Mucosa of rectum (tissue), 2 donors: ENCODE results near the gene TMBIM4.
A peak's percentile ranks its signal among the peaks of the same experiment; 100 is the strongest.
"Not testable (repeated sequence)": the region's sequence is repeated elsewhere in the genome, so short reads cannot be mapped to it uniquely, and the experiment has no call there.

Experiments used
- H3K27ac ChIP-seq, 2 donors: one replicate each; pipeline ENCODE4 v1.7.0; 2013; ENCODE audit warnings: inconsistent platforms in 2 of 2, low read depth in 2 of 2, low read length in 2 of 2
- H3K27me3 ChIP-seq, 2 donors: one replicate each; pipeline ENCODE4 v1.7.0; 2013; ENCODE audit warnings: low read length in 2 of 2; ENCODE audit not compliant: control insufficient read depth in 2 of 2, insufficient read depth in 2 of 2
- H3K36me3 ChIP-seq, 2 donors: one replicate each; pipeline ENCODE4 v1.7.0; 2013; ENCODE audit warnings: low read length in 2 of 2; ENCODE audit not compliant: control insufficient read depth in 2 of 2, insufficient read depth in 2 of 2
- H3K4me1 ChIP-seq, 2 donors: one replicate each; pipeline ENCODE4 v1.7.0; 2013; ENCODE audit warnings: low read length in 2 of 2, mild to moderate bottlenecking in 1 of 2; ENCODE audit not compliant: control insufficient read depth in 2 of 2, insufficient read depth in 2 of 2
- H3K4me3 ChIP-seq, 2 donors: one replicate each; pipeline ENCODE4 v1.7.0; 2013; ENCODE audit warnings: low read length in 2 of 2
- H3K9ac ChIP-seq, 2 donors: one replicate each; pipeline ENCODE4 v1.7.0; 2013; ENCODE audit warnings: low read length in 2 of 2, low read depth in 1 of 2, mild to moderate bottlenecking in 1 of 2
- H3K9me3 ChIP-seq, 2 donors: one replicate each; pipeline ENCODE4 v1.7.0; 2013; ENCODE audit warnings: low read length in 2 of 2; ENCODE audit not compliant: control insufficient read depth in 2 of 2
- donor health status: healthy.
- donor health status: Normal muscosa, but diverticular disease.

Gene TMBIM4

GRCh38 chr12:66187036-66187435 lies 17.2 kb upstream of the TMBIM4 start:
- Histone ChIP-seq H3K36me3 (no peaks in the 10 kb centered on the region), H3K27me3 (peaks cover 0 to 6% of the 10 kb centered on the region in 2 donors), H3K9ac (no peak overlapping the region), H3K9me3 (no peaks in the 10 kb centered on the region), H3K27ac (no peak overlapping the region), H3K4me3 (no peak overlapping the region), H3K4me1 (peaks cover 0 to 7% of the 10 kb centered on the region in 2 donors)

- not testable (repeated sequence) for H3K4me1 ChIP-seq, H3K4me3 ChIP-seq, H3K27ac ChIP-seq, H3K36me3 ChIP-seq, H3K27me3 ChIP-seq, H3K9ac ChIP-seq, H3K9me3 ChIP-seq
Measured at GRCh38 chr12:66184822-66185221, 15.0 kb upstream of the TMBIM4 start.

GRCh38 chr12:66182956-66183355 lies 13.2 kb upstream of the TMBIM4 start:
- Histone ChIP-seq H3K4me3 (no peak overlapping the region), H3K9ac (no peak overlapping the region)

GRCh38 chr12:66176105-66176900 lies 6.5 kb upstream of the TMBIM4 start:
- Histone ChIP-seq H3K9ac (no peak overlapping the region), H3K4me3 (no peak overlapping the region), H3K27me3 (no peaks in the 10 kb centered on the region), H3K4me1 (no peaks in the 10 kb centered on the region), H3K36me3 (no peaks in the 10 kb centered on the region), H3K9me3 (no peaks in the 10 kb centered on the region), H3K27ac (no peak overlapping the region)

More at GRCh38 chr12:66182956-66183355, 13.2 kb upstream of the TMBIM4 start:
- H3K9me3 ChIP-seq = no peaks in the 10 kb centered on the region
- H3K4me1 ChIP-seq = no peaks in the 10 kb centered on the region
- H3K27ac ChIP-seq = no peak overlapping the region
- H3K27me3 ChIP-seq = peaks cover 0 to 6% of the 10 kb centered on the region in 2 donors
- no peaks in the 10 kb centered on the region for H3K36me3 ChIP-seq

GRCh38 chr12:66174391-66175325 lies 4.9 kb upstream of the TMBIM4 start:
- H3K9ac ChIP-seq, H3K4me3 ChIP-seq, H3K4me1 ChIP-seq, H3K36me3 ChIP-seq, H3K9me3 ChIP-seq, H3K27me3 ChIP-seq, H3K27ac ChIP-seq: not testable (repeated sequence)

GRCh38 chr12:66170606-66171005 lies 810 bp upstream of the TMBIM4 start:
- Histone ChIP-seq H3K9me3 (no peaks in the 10 kb centered on the region), H3K9ac (peak overlapping the region in 1 of 2 donors; percentile 97), H3K36me3 (peaks cover 0 to 4% of the 10 kb centered on the region in 2 donors), H3K27ac (no peak overlapping the region), H3K27me3 (no peaks in the 10 kb centered on the region), H3K4me1 (peaks cover 6 to 7% of the 10 kb centered on the region in 2 donors), H3K4me3 (peak overlapping the region; percentile 86 to 99)

- Histone ChIP-seq H3K9ac (peak overlapping the region in 1 of 2 donors; percentile 98), H3K27ac (peak overlapping the region; percentile 99 to 100)
Measured at GRCh38 chr12:66168410-66168809, 1.4 kb downstream of the TMBIM4 start.

GRCh38 chr12:66166561-66166960 lies 3.2 kb downstream of the TMBIM4 start:
- Histone ChIP-seq H3K4me3 (no peak overlapping the region), H3K36me3 (peaks cover 0 to 4% of the 10 kb centered on the region in 2 donors), H3K4me1 (peaks cover 6 to 7% of the 10 kb centered on the region in 2 donors), H3K9ac (no peak overlapping the region), H3K27me3 (no peaks in the 10 kb centered on the region), H3K9me3 (no peaks in the 10 kb centered on the region), H3K27ac (no peak overlapping the region)

More at GRCh38 chr12:66168410-66168809, 1.4 kb downstream of the TMBIM4 start:
- H3K36me3 ChIP-seq = peaks cover 0 to 4% of the 10 kb centered on the region in 2 donors
- H3K27me3 ChIP-seq = no peaks in the 10 kb centered on the region
- no peaks in the 10 kb centered on the region for H3K9me3 ChIP-seq
- H3K4me3 ChIP-seq = peak overlapping the region; percentile 36 to 99
- H3K4me1 ChIP-seq = peaks cover 6 to 7% of the 10 kb centered on the region in 2 donors

GRCh38 chr12:66165141-66165540 lies 4.7 kb downstream of the TMBIM4 start:
- no peak overlapping the region for H3K9ac ChIP-seq
- peaks cover 0 to 5% of the 10 kb centered on the region in 2 donors for H3K36me3 ChIP-seq
- H3K27me3 ChIP-seq = no peaks in the 10 kb centered on the region
- no peaks in the 10 kb centered on the region for H3K9me3 ChIP-seq
- no peak overlapping the region for H3K27ac ChIP-seq
- H3K4me3 ChIP-seq = no peak overlapping the region
- H3K4me1 ChIP-seq = peaks cover 6 to 7% of the 10 kb centered on the region in 2 donors

GRCh38 chr12:66164349-66164821 lies 5.4 kb downstream of the TMBIM4 start:
- peaks cover 0 to 11% of the 10 kb centered on the region in 2 donors for H3K36me3 ChIP-seq
- H3K27me3 ChIP-seq = no peaks in the 10 kb centered on the region
- peaks cover 6 to 7% of the 10 kb centered on the region in 2 donors for H3K4me1 ChIP-seq
- H3K4me3 ChIP-seq = no peak overlapping the region
- no peaks in the 10 kb centered on the region for H3K9me3 ChIP-seq
- no peak overlapping the region for H3K27ac ChIP-seq
- H3K9ac ChIP-seq = no peak overlapping the region
